ENCODE data around the gene NOPCHAP1. TPM values are rescaled to one million over a fixed set of nuclear protein-coding genes. Genes with fewer than 3 reads are reported as not detected.
"Not testable (repeated sequence)": the region's sequence is repeated elsewhere in the genome, so short reads cannot be mapped to it uniquely, and the experiment has no call there.

Gene NOPCHAP1
- total RNA-seq, 2 donors from 2014 or later = 20.6 to 30.2 TPM

- no peak for ATAC-seq
- peaks cover 0 to 6% of the 10 kb centered on the region in 2 donors for H3K4me1 Mint-ChIP-seq (ENCODE audit: low read depth in 2 of 2)
- H3K36me3 Mint-ChIP-seq = no peaks in the 10 kb centered on the region
- no peak for DNase-seq (ENCODE audit: low spot score)
- H3K9me3 Mint-ChIP-seq = no peaks in the 10 kb centered on the region
- no peak overlapping the region for H3K27ac Mint-ChIP-seq
- no peak overlapping the region for H3K4me3 Mint-ChIP-seq
- H3K27me3 Mint-ChIP-seq = peaks cover 5 to 6% of the 10 kb centered on the region in 2 donors
Measured at GRCh38 chr12:104975587-104976343, 10.4 kb upstream of the NOPCHAP1 start.

DNA sequence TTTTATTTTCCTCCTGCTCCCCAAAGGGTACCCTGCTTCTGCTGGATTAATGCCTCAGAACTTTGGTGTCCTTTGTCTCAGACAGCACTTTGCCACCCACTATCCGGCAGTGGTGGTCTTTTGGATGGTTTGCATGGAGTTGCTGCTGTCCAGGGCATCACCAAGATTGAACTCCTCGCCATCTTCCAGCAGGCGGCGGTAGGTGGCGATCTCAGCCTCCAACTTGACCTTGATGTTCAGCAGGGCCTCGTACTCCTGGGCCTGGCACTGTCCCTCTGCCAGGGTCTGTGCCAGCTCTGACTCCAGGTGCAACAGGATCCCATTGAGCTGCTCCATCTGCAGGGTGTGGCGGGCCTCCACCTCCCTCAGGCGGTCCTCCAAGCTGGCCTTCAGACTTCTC, 9.4 kb upstream of the NOPCHAP1 start:
- H3K9me3 Mint-ChIP-seq = no peaks in the 10 kb centered on the region
- ATAC-seq (no peak), DNase-seq (ENCODE audit: low spot score) (no peak)
- no peak overlapping the region for H3K4me3 Mint-ChIP-seq
- H3K27me3 Mint-ChIP-seq = peaks cover 7% of the 10 kb centered on the region in 2 donors
- no peak overlapping the region for H3K27ac Mint-ChIP-seq
- H3K4me1 Mint-ChIP-seq (ENCODE audit: low read depth in 2 of 2) = peaks cover 0 to 6% of the 10 kb centered on the region in 2 donors
- no peaks in the 10 kb centered on the region for H3K36me3 Mint-ChIP-seq

GRCh38 chr12:104977688-104978087, 8.4 kb upstream of the NOPCHAP1 start:
- H3K4me3 Mint-ChIP-seq; DNase-seq (ENCODE audit: low spot score); H3K9me3 Mint-ChIP-seq; H3K27me3 Mint-ChIP-seq; H3K4me1 Mint-ChIP-seq (ENCODE audit: low read depth in 2 of 2); H3K27ac Mint-ChIP-seq; ATAC-seq; H3K36me3 Mint-ChIP-seq: not testable (repeated sequence)

GRCh38 chr12:104985206-104985605, 910 bp upstream of the NOPCHAP1 start:
- H3K4me1 Mint-ChIP-seq (ENCODE audit: low read depth in 2 of 2) = peaks cover 27 to 31% of the 10 kb centered on the region in 2 donors
- ATAC-seq (no peak), DNase-seq (ENCODE audit: low spot score) (no peak)
- H3K36me3 Mint-ChIP-seq = peaks cover 12% of the 10 kb centered on the region
- H3K9me3 Mint-ChIP-seq = no peaks in the 10 kb centered on the region
- H3K27me3 Mint-ChIP-seq = peaks cover 8 to 11% of the 10 kb centered on the region in 2 donors
- H3K27ac Mint-ChIP-seq = no peak overlapping the region
- H3K4me3 Mint-ChIP-seq = peak overlapping the region; percentile 81

DNA sequence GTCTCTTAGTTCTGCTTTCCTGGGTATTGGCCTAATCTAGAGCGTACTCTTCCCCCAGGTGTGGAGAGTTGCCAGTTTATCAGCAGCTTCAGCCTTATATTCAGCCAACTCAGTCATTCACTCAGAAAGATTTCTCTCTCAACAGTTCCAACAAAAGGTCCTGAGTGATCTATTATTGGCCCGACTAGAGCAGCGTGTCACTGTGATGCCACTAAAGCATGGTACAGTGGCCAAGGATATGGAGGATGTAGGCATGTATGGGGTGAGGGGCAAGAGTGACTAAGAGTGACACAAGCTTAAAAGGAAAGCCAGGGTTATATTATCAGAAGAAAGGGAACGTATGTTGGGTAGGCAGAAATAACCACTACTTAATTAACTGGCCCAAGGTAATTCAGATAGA, 4.8 kb downstream of the NOPCHAP1 start:
- DNase-seq (ENCODE audit: low spot score) (no peak), ATAC-seq (no peak)
- no peak overlapping the region for H3K4me3 Mint-ChIP-seq
- no peak overlapping the region for H3K27ac Mint-ChIP-seq
- H3K9me3 Mint-ChIP-seq = no peaks in the 10 kb centered on the region
- no peaks in the 10 kb centered on the region for H3K27me3 Mint-ChIP-seq
- H3K36me3 Mint-ChIP-seq = peaks cover 25% of the 10 kb centered on the region
- H3K4me1 Mint-ChIP-seq (ENCODE audit: low read depth in 2 of 2) = peaks cover 18 to 25% of the 10 kb centered on the region in 2 donors

GRCh38 chr12:104991565-104992128, 5.5 kb downstream of the NOPCHAP1 start:
- ATAC-seq = no peak
- DNase-seq (ENCODE audit: low spot score) = no peak
- no peak overlapping the region for H3K4me3 Mint-ChIP-seq
- no peaks in the 10 kb centered on the region for H3K27me3 Mint-ChIP-seq
- peaks cover 18 to 24% of the 10 kb centered on the region in 2 donors for H3K4me1 Mint-ChIP-seq (ENCODE audit: low read depth in 2 of 2)
- H3K27ac Mint-ChIP-seq = no peak overlapping the region
- no peaks in the 10 kb centered on the region for H3K9me3 Mint-ChIP-seq
- peaks cover 26% of the 10 kb centered on the region for H3K36me3 Mint-ChIP-seq

- H3K4me1 Mint-ChIP-seq (ENCODE audit: low read depth in 2 of 2) = peaks cover 5 to 9% of the 10 kb centered on the region in 2 donors
- H3K36me3 Mint-ChIP-seq = peaks cover 37% of the 10 kb centered on the region
- H3K4me3 Mint-ChIP-seq = no peak overlapping the region
- H3K27me3 Mint-ChIP-seq = no peaks in the 10 kb centered on the region
- ATAC-seq = no peak
- no peaks in the 10 kb centered on the region for H3K9me3 Mint-ChIP-seq
- DNase-seq (ENCODE audit: low spot score) = no peak
- no peak overlapping the region for H3K27ac Mint-ChIP-seq
Measured at GRCh38 chr12:104994336-104994735, 8.2 kb downstream of the NOPCHAP1 start.

DNA sequence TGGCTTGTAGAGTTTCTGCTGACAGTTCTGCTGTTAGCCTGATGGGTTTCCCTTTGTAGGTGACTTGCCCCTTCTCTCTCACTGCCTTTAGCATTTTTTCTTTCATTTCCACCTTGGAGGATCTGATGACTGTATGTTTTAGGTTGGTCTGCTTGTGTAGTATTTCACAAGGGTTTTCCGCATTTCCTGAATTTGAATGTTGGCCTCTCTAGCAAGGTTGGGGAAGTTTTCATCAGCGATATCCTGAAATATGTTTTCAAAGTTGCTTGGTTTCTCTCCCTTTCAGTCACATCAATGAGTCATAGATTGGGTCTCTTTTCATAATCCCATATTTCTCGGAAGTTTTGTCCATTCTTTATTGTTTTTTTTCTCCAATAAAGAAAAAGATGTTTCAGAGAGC, 11.4 kb downstream of the NOPCHAP1 start:
- no peaks in the 10 kb centered on the region for H3K27me3 Mint-ChIP-seq
- DNase-seq (ENCODE audit: low spot score) (no peak), ATAC-seq (no peak)
- no peak overlapping the region for H3K4me3 Mint-ChIP-seq
- H3K36me3 Mint-ChIP-seq = peaks cover 51% of the 10 kb centered on the region
- H3K9me3 Mint-ChIP-seq = no peaks in the 10 kb centered on the region
- H3K27ac Mint-ChIP-seq = no peak overlapping the region
- H3K4me1 Mint-ChIP-seq (ENCODE audit: low read depth in 2 of 2) = peaks cover 0 to 7% of the 10 kb centered on the region in 2 donors

DNA sequence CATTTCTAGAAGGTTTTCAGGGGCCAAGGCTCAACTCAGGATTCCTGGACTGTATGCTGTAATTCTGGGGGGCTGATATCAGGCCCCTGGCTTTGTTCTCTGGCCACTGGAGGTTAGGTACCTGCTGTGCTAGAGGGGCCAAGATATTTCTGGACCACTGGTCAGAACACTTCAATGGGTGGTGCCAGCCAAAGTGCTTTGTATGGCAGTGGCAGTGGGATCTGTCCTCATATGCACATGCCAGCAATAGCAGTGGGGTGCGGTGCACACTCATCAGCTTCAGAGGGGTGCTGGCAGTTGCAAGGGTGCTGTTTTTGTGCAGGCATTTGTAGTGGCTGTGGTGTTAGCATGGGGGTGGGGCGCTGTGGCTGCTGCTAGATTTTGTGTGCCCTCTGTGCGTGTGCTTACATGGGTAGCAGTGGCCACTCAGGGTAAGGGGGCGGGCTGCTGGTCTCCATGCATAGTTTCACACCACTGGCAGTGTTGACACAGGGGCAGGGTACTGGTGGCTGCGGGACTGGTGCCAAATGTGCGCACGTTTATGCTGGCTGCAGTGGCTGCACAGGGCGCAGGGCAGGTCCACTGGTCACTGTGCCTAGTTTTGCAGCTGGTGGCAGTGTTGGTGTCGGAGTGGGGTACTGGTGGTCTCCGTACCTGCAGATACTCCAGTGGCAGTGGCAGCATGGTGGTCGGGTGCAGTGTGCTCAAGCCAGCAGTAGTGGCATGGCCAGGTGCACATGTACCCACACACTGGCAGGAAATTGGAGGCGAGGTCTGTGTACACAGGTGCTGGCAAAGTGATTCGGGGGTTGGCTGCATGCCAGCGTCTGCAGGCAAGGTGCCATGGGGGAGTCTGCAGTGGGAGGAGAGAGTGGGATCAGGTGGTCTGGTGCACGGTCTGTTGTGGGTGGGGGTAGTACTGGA, 12.6 kb downstream of the NOPCHAP1 start:
- no peaks in the 10 kb centered on the region for H3K27me3 Mint-ChIP-seq
- DNase-seq (ENCODE audit: low spot score) (no peak), ATAC-seq (no peak)
- H3K36me3 Mint-ChIP-seq = peaks cover 47% of the 10 kb centered on the region
- peaks cover 0 to 7% of the 10 kb centered on the region in 2 donors for H3K4me1 Mint-ChIP-seq (ENCODE audit: low read depth in 2 of 2)
- H3K4me3 Mint-ChIP-seq = no peak overlapping the region
- H3K27ac Mint-ChIP-seq = no peak overlapping the region
- no peaks in the 10 kb centered on the region for H3K9me3 Mint-ChIP-seq

DNA sequence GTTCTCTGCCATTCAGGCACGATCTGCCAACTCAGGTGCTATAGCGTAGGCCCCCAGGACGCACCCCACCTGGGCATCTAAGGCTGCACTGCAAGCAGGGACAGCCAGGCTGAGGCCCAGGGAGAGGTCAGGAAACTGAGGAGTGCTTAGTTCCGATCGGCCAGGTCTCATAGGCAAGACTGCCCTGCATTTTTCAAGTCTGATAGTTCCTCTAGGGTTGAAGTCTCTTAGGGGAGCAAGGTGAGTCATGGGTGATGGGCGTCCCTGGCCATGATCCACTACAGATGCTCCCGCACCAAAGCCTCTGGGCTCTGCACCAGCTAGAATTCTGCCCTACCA, 13.2 kb downstream of the NOPCHAP1 start:
- Mint-ChIP-seq H3K9me3 (no peaks in the 10 kb centered on the region), H3K27me3 (no peaks in the 10 kb centered on the region), H3K36me3 (peaks cover 45% of the 10 kb centered on the region), H3K27ac (no peak overlapping the region), H3K4me3 (no peak overlapping the region), H3K4me1 (ENCODE audit: low read depth in 2 of 2) (peaks cover 0 to 7% of the 10 kb centered on the region in 2 donors)
- DNase-seq (ENCODE audit: low spot score) (no peak), ATAC-seq (no peak)

DNA sequence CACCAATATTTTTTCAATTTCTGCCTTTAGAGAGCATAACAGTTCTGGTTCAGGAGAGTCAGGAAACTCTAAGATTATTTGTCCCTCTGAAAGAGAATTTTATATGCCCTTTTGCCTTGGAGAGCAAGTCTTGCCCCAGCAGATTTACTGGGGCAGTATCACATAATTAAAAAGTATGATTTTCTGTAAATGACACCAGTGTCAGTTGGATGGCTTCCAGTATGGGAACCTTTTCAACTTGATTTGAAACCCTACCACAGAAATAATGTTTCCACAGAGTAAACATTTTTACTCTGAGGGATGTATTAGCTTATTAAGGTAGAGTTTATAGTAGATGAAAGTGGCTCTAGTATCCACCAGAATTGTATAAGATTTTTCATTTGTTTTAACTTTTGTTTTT, 15.4 kb downstream of the NOPCHAP1 start:
- Mint-ChIP-seq H3K27ac (no peak overlapping the region), H3K9me3 (no peaks in the 10 kb centered on the region), H3K27me3 (no peaks in the 10 kb centered on the region), H3K4me1 (ENCODE audit: low read depth in 2 of 2) (peaks cover 0 to 7% of the 10 kb centered on the region in 2 donors), H3K36me3 (peaks cover 53% of the 10 kb centered on the region), H3K4me3 (no peak overlapping the region)
- no peak for DNase-seq (ENCODE audit: low spot score)
- ATAC-seq = no peak

DNA sequence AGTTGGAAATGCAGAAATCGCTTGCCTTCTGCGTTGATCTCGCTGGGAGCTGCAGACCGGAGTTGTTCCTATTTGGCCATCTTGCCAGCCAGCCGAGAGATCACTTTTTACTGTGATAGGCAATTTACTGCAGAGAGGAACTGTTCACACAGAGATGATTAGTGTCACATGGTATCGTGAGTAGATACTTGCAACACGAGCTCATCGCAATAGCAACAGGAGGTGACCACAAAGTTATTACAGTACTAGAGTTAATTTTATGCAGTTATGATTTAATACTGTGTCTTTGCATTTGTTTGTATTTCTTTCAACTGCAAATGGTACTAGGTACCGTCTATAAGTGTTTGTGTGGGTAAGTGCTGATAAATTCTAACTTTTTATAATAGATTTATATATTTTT, 27.8 kb downstream of the NOPCHAP1 start:
- peaks cover 39% of the 10 kb centered on the region for H3K36me3 Mint-ChIP-seq
- H3K9me3 Mint-ChIP-seq = peaks cover 11% of the 10 kb centered on the region
- H3K4me3 Mint-ChIP-seq = no peak overlapping the region
- DNase-seq (ENCODE audit: low spot score) (no peak), ATAC-seq (no peak)
- H3K27ac Mint-ChIP-seq = no peak overlapping the region
- no peaks in the 10 kb centered on the region for H3K27me3 Mint-ChIP-seq
- no peaks in the 10 kb centered on the region for H3K4me1 Mint-ChIP-seq (ENCODE audit: low read depth in 2 of 2)

GRCh38 chr12:105014603-105015002, 28.5 kb downstream of the NOPCHAP1 start:
- no peak overlapping the region for H3K4me3 Mint-ChIP-seq
- ATAC-seq (no peak), DNase-seq (ENCODE audit: low spot score) (no peak)
- H3K27me3 Mint-ChIP-seq = no peaks in the 10 kb centered on the region
- no peak overlapping the region for H3K27ac Mint-ChIP-seq
- peaks cover 11% of the 10 kb centered on the region for H3K9me3 Mint-ChIP-seq
- peaks cover 32% of the 10 kb centered on the region for H3K36me3 Mint-ChIP-seq
- no peaks in the 10 kb centered on the region for H3K4me1 Mint-ChIP-seq (ENCODE audit: low read depth in 2 of 2)

DNA sequence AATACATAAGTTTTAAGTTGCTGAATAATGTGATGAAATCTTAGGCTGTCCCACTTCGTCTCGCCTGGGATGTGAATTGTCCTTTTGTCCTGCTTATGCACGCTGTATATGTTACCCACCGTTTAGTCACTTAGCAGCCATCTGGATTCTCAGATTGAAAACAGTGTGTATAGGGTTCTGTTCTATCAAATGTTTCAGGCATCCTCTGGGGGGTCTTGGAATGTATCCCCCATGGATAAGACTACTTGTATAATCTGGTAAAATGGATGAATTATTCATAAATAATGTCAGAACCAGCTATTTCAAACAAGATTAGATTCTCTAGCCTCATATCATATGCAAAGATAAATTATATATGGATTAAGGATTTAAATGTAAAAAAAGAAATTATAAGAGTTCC, 29.4 kb downstream of the NOPCHAP1 start:
- no peak for DNase-seq (ENCODE audit: low spot score)
- no peak overlapping the region for H3K27ac Mint-ChIP-seq
- H3K4me1 Mint-ChIP-seq (ENCODE audit: low read depth in 2 of 2) = no peaks in the 10 kb centered on the region
- no peak overlapping the region for H3K4me3 Mint-ChIP-seq
- H3K9me3 Mint-ChIP-seq = peaks cover 7% of the 10 kb centered on the region
- H3K27me3 Mint-ChIP-seq = no peaks in the 10 kb centered on the region
- ATAC-seq = no peak
- H3K36me3 Mint-ChIP-seq = peaks cover 23% of the 10 kb centered on the region
